Bone marrow (tissue), 2 donors: Measurements from ENCODE around the gene ZNHIT1.
A peak's percentile ranks its signal among the peaks of the same experiment; 100 is the strongest.

ENCODE experiments used
- DNase-seq, 2 donors: peaks; one replicate each; lab custom pipeline; 2025; lab: John Stamatoyannopoulos, UW

The ZNHIT1 gene

GRCh38 chr7:101218236-101219125, 516 bp downstream of the ZNHIT1 start:
- DNase-seq, result no peak

- no peak for DNase-seq
Observed at GRCh38 chr7:101220295-101220694, 2.3 kb downstream of the ZNHIT1 start.

GRCh38 chr7:101222275-101222830, 4.4 kb downstream of the ZNHIT1 start:
- DNase-seq, result no peak

DNA sequence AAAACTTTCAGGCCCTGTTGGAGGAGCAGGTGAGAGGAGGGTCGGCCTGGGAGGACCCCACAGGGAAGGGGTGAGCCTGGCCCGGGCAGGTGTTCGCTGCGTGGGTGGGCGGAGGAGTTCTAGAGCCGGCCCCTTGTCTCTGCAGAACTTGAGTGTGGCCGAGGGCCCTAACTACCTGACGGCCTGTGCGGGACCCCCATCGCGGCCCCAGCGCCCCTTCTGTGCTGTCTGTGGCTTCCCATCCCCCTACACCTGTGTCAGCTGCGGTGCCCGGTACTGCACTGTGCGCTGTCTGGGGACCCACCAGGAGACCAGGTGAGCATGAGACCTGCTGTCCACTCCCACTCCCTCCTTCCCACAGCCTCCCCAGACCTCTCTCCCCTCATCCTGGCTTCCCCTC, 5.6 kb downstream of the ZNHIT1 start:
- no peak for DNase-seq

GRCh38 chr7:101225650-101226049, 7.7 kb downstream of the ZNHIT1 start:
- no peak for DNase-seq

DNA sequence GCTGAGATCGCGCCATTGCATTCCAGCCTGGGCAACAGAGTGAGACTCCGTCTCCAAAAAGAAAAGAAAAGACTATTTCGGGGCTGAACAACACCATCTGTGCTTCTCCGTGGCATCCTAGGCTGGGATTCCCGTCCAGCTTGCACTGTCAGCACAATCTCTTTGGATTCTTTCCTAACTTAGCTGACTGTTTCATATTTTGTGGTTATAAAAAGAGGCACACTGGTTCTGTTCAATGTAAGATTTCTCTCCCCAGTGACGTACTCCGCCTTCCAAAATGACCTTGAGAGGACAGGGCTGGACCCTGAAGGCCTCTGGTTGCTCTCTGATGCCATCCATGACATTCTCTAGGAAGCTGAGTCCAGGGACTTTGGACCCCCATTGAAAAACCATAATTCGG, 8.8 kb downstream of the ZNHIT1 start:
- no peak for DNase-seq

DNA sequence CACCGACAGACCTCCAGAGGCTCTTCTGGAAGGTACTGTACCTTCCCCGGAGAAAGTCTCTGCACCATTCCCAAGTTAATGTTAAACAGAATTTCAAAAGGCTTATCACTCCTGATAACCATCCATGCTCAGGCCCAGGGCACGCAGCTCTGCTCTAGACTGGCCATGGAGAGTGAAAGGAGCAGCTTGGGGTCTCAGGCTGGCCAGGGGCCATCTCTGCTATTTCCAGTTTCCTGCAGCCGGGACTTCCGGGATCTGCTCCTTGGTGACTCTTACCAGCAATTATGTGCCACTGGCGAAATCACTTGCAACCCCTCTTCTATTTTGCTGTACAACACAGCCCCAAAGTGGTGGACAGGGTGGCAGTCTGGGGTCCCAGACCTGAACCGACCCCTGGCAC, 13.7 kb downstream of the ZNHIT1 start:
- no peak for DNase-seq

- no peak for DNase-seq
Observed at GRCh38 chr7:101232141-101232850, 14.3 kb downstream of the ZNHIT1 start.

DNA sequence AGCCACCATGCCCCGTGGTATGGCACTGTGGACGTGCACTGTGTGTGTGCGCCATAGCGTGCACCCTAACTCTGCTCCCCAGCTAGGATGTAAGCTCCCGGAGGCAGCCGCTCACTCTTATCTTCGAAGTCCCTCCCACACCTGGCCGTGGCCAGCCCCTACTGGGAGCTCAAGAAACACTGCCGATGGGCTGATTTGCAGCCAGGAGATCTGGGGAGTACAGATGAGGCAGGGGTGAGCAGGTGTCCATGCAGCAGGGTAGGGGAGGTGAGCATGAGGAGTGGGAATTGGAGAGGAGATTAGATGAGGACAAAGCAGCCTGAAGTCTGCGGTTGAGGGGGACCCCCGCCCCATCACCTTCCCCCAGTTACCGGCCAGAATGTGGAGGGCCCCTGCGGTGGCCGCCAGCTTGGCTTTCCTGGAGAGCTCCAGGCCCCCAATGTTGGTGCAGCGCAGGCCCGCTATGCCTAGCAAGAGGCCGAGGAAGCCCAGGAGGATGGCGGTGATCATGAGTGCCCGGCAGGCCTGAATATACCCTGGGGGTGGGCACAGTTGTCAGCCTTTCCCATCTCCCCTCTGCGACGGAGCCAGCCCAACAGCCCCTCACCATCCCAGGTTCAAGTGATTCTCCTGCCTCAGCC, 16.1 kb downstream of the ZNHIT1 start:
- no peak for DNase-seq

- DNase-seq, result no peak
Observed at GRCh38 chr7:101234636-101235035, 16.7 kb downstream of the ZNHIT1 start.

DNA sequence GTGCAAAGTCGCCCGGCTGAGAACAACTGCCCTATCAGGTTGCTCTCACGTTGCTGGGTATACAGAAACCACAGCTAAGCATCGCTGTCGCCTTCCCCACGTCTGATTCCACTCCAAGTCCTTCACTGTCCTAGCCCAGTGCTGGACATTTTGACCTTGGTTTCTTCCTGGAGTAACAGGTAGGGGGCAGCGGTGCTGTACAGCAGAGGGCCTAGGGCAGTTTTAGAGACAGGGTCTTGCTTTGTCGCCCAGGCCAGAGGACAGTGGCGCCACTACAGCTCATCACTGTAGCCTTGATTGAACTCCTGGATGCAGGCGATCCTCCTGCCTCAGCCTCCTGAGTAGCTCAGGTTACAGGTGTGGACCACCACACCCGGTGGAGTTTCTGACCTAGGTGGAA, 17.1 kb downstream of the ZNHIT1 start:
- DNase-seq, result peak in 1 of 2 donors; percentile 22

DNA sequence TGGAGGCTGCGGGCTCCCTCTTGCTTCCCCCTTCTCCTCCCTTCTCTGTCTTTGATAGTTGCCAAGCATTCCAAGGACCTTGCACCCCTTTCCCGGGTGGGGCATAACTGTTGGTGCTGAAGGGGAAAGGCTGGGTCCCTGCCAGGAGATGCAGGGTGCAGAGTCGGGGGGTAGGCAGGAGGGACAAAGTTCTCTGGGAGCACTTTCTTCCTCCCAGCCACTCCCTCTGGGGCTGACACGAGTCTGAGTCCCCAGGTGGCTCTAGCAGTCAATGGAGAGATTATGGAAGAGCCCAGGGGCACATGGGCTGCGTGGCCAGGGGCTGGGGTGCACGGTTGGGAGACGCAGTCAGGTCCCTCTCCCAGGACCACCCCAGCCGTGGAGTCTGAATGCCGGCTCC, 17.6 kb downstream of the ZNHIT1 start:
- no peak for DNase-seq

- DNase-seq, result no peak
Observed at GRCh38 chr7:101236292-101236835, 18.4 kb downstream of the ZNHIT1 start.

GRCh38 chr7:101237206-101238067, 19.5 kb downstream of the ZNHIT1 start, which contains the start of gene CLDN15:
Gene CLDN15, minus strand, starts transcription at chr7:101237802. Its CDS starts 221 bp downstream, at chr7:101237581.
- peak in 1 of 2 donors; percentile 93 for DNase-seq

DNA sequence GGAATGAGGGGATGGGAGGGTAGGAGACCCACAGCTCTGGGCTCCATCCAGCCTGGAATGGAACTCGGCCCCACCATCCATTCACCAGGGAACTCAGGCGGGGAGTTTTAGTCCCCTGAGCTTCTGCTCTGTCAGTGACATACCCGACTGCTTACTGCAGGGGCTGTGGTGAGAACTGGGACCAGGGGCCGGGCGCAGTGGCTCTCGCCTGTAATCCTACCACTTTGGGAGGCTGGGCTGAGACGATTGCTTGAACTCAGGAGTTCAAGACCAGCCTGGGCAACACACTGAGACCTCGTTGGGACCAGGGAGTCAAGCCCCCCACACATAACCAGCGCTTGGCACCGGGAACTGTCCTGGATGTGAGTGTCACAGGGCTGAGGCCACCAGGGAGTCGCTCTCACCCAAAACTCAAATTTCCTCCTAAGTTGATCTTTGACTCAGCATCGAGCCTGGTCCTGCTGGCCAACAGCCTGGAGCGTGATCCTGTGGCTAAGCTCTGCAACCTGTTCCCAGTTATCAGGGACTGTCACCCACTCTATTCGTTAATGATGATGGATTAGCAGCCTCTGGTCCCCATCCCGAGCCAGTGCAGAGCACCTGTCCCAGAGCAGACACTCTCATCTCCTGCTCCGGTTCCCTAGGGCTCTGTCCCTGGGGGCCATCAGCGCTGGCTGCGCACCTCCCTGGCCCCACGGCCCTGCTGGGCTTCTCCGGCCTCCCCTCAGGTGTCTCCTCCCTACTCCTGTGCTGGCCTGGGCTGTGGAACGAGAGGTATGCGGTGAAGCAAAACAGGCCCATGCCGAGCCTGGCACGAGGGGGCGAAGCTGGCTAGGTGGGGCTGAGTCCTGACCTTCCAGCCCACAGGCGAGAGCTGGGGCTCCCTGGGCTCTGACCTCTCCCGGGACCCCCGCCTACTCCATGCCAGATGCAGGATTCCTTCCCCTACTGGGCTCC, 20.5 kb downstream of the ZNHIT1 start:
- DNase-seq, result no peak

DNA sequence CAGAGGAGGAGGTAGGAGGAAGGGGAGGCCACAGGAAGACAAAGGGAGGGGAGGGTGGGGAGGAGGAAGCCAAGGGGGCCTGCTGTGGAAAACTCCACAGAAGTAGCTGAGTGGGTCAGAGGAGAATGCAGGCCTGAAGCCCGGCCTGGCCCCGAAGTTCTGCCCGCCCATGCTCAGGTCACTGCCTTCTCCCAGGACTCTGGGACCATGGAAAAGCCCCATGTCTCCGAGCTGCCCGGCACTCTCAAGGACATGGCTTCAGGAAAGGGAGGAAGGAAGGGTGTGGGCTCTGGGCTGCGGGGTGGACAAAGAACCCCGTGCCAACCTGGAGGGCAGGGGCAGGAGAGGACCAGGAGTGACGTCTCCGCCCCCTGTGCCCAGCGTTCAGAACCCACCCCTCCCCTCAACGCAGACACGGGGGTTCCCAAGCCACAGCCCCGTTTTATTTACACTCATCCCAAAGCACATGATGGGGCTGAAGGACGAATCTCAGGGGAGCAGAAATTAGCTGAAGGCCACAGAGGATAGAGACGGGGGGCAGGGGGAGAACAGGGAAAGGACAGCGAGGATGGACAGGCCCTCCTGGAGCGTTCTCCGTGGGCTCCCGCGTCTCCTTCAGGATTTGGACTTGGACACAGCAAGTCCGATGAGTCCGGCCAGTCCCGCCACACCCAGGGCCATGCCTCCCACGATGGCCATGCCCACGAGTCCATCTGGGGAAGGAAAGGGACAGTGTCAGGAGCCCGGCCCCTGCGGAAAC, 21.4 kb downstream of the ZNHIT1 start:
- no peak for DNase-seq

DNA sequence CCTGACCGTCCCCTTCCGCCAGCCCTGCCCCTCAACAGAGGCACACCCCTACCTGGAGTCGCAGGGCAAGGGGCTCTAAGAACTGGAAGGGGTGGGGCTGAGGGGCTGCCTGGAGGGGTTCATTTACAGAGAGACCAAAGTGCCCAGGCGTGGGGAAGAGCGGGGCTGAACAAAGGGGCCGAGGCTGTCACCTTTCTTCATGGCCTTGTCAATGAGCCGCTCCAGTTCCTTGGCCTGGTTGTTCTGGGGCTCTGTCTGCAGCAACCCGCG, 21.9 kb downstream of the ZNHIT1 start:
- DNase-seq, result no peak

GRCh38 chr7:101240226-101241014, 22.5 kb downstream of the ZNHIT1 start:
- no peak for DNase-seq

- DNase-seq, result peak in 1 of 2 donors; percentile 18
Observed at GRCh38 chr7:101241015-101241363, 23.0 kb downstream of the ZNHIT1 start.
